Omental fat pad (tissue), 4 donors: Measurements from ENCODE around the gene SCN4B. TPM values are rescaled to one million over a fixed set of nuclear protein-coding genes. Genes with fewer than 3 reads are reported as not detected.

ENCODE experiments used
- ATAC-seq: fragments of 150-250 bp; one replicate; pipeline ENCODE4 v1.9.1; 2016; ENCODE audit warnings: mild to moderate bottlenecking, moderate library complexity; ENCODE audit not compliant: low FRiP score
- DNase-seq: peaks from one replicate; pipeline ENCODE4 v3.0.0-alpha.2; 2019; ENCODE audit warnings: low spot score
- total RNA-seq, 4 donors: library from RNA; depleted of rRNA; stranded (reverse); fragments of >200 nt; gene quantifications; one replicate each; pipeline ENCODE4 v1.1.0, GENCODE V29; 2016
- TF ChIP-seq, protein P1 (sequence below), 3 donors: fragments of 450-650 bp; IDR thresholded peaks; one replicate each; pipeline ENCODE4 v1.5.1; 2016 to 2017; ENCODE audit warnings: antibody characterized with exemption in 3 of 3, mild to moderate bottlenecking in 3 of 3, moderate library complexity in 2 of 3

The SCN4B gene
- total RNA-seq, 4 donors from 2014 or later = 1.1 to 10.2 (median 2.0) TPM

GRCh38 chr11:118145285-118146227, 7.1 kb downstream of the SCN4B start:
- DNase-seq (peak; percentile 85), ATAC-seq (peak; percentile 94)
- TF ChIP-seq, protein P1, sequence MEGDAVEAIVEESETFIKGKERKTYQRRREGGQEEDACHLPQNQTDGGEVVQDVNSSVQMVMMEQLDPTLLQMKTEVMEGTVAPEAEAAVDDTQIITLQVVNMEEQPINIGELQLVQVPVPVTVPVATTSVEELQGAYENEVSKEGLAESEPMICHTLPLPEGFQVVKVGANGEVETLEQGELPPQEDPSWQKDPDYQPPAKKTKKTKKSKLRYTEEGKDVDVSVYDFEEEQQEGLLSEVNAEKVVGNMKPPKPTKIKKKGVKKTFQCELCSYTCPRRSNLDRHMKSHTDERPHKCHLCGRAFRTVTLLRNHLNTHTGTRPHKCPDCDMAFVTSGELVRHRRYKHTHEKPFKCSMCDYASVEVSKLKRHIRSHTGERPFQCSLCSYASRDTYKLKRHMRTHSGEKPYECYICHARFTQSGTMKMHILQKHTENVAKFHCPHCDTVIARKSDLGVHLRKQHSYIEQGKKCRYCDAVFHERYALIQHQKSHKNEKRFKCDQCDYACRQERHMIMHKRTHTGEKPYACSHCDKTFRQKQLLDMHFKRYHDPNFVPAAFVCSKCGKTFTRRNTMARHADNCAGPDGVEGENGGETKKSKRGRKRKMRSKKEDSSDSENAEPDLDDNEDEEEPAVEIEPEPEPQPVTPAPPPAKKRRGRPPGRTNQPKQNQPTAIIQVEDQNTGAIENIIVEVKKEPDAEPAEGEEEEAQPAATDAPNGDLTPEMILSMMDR (IDR thresholded peaks at IDR 0.05) = peak in 2 of 3 donors; percentile 55 to 96

DNA sequence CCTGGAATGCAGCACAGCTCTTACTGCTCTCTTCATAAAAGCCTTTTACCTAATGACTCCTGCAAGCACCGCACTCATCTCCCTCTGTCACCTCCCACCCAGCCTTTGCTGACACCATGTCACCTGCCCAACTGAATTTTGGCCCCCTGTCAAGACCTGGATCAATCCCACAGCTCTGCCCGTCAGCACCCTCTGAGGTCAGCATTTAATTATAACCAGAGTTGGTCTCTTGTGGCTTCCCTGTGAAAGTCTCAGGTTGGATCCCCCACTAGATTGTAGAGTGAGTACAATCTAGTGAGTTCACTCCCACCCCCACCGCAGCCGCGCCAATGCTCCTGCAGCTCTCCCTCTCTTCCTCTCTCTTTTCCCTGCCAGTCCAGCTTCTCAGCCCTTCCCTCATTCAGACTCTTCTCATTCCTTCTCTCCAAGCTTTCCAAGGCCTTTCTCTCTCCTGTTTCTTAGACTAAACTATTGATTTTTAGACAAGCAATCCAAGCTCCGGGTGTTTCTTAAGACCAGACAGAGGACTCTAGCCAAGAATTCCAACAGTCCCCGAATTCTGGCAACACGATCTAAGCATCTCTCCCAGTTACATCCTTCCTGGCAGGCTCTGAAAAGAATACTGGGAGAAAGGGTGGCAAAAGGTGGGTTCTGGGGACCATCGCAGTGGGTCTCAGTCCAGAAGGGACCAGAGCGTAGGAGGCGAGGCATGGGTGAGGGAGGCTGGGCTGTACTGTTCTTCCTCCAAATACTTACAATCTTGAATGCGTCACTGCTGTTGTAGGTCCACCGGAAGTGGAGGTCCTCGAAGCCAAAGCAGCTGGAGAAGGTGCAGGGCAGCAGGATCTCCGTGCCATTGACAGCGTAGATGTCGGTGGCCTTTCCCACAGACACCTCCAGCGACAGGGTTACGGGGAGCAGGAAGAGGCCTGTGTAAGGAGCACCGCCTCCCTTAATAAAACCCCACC, 8.0 kb downstream of the SCN4B start:
- ATAC-seq = no peak
- TF ChIP-seq, protein P1 (IDR thresholded peaks at IDR 0.05) = no peak
- peak; percentile 15 for DNase-seq

DNA sequence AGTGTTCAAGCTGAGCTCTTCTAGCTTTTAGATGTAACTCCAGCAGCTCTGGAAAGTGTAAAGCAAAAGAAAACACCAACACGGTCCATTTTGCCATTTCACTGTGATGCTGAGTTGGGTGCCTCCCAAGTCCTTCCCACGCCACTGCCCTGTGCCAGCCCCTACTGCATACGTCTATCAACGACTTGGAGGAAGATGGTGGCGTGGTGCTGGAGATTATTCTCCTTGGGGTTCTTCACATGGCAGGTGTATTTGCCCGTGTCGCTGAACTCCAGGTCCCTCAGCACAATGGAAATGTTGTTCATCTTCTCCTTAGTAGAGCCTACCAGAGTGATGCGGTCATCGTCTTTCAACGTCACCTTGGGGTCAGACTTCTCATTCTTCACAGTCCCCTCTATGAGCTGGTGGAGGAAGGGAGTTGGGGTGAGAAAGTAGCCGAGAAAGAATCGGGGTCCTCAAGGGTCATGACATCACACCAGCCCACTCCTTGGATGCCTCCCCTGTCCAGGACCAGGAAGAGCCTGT, 8.9 kb downstream of the SCN4B start:
- DNase-seq (peak; percentile 11), ATAC-seq (no peak)
- TF ChIP-seq, protein P1 (IDR thresholded peaks at IDR 0.05) = no peak

DNA sequence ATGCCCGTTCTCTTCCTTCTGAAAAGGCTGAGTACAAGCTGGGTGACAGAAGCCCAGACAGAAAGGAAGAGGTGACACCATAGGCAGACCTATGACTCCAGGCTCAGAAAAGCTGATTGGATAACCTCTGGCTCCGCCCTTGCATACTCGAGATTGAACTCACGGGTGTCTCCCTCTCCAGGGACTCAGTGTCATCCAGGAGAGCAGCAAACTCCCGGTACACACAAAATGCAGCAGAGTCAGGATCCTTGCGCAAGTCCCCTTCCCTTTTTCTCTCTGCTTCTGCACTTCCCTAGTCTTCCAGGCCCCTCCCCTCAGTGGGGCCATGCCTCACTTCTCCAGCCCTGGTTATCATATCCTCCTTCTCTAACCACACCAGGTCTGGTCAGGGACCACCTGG, 9.8 kb downstream of the SCN4B start:
- DNase-seq = no peak
- ATAC-seq = no peak
- TF ChIP-seq, protein P1 (IDR thresholded peaks at IDR 0.05) = no peak

GRCh38 chr11:118142081-118142480, 10.5 kb downstream of the SCN4B start:
- ATAC-seq = peak; percentile 61
- DNase-seq = no peak
- TF ChIP-seq, protein P1 (IDR thresholded peaks at IDR 0.05) = no peak

GRCh38 chr11:118139578-118139977, 13.0 kb downstream of the SCN4B start:
- DNase-seq = no peak
- TF ChIP-seq, protein P1 (IDR thresholded peaks at IDR 0.05) = no peak
- no peak for ATAC-seq
